WI38 (cell line): ENCODE results near the gene UBE2E2.

ENCODE experiments used
- H3K4me3 ChIP-seq: 2 replicates; pipeline ENCODE4 v1.5.1; 2011; ENCODE audit warnings: low read depth, mild to moderate bottlenecking, control low read depth, low read length
- CTCF ChIP-seq: IDR thresholded peaks from 2 replicates; pipeline ENCODE4 v1.5.1; 2012; ENCODE audit warnings: low read depth, mild to moderate bottlenecking, control low read depth, low read length

UBE2E2 gene

GRCh38 chr3:23629181-23629894 is 426.2 kb downstream of the UBE2E2 start:
- no peak for TF ChIP-seq CTCF

GRCh38 chr3:23633261-23633960 is 430.3 kb downstream of the UBE2E2 start:
- H3K4me3 ChIP-seq, result no peak overlapping the region
- TF ChIP-seq CTCF, result no peak

More at GRCh38 chr3:23629181-23629894, 426.2 kb downstream of the UBE2E2 start:
- H3K4me3 ChIP-seq, result no peak overlapping the region

- H3K4me3 ChIP-seq, result no peak overlapping the region
- TF ChIP-seq CTCF, result no peak
Observed at GRCh38 chr3:23637339-23637738, 434.2 kb downstream of the UBE2E2 start.

GRCh38 chr3:23640471-23641146 is 437.5 kb downstream of the UBE2E2 start:
- TF ChIP-seq CTCF, result no peak
- no peak overlapping the region for H3K4me3 ChIP-seq
